Stimulated activated CD4-positive, alpha-beta T cell treated with anti-CD3 and anti-CD28 coated beads, Interleukin-15, amount 100 ng/mL, for 24 hours (primary cell): Measurements from ENCODE around the gene MAML3.
A peak's percentile ranks its signal among the peaks of the same experiment; 100 is the strongest.
"Not testable (repeated sequence)": the region's sequence is repeated elsewhere in the genome, so short reads cannot be mapped to it uniquely, and the experiment has no call there.

ENCODE experiments used
- DNase-seq: peaks from one replicate; pipeline ENCODE4 v3.0.0-alpha.2; 2020

MAML3 gene

DNA sequence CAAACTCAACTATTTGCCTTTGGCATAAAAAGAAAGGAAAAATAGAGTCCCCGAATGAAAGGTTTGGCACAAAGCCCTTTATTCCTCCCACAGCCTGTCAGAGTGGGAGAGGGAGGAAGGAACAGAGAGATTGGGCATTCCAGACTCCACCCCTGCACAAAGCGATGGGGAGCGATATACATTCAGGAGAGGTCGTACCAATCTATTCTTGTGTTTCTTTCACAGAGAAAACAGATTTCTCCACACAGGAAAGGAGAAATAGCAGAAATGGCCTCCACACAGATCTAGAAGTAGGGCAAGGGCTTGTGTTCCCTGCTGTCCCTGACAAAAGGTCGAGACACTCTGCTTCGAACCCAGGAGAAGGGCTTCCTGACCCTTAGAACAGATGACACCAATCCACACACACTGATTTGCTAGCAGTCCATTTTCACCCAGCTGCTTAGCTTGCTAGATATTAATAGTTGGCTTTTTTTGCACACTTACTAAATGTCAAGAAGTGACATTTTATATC, 197.4 kb downstream of the MAML3 start:
- DNase-seq: no peak

DNA sequence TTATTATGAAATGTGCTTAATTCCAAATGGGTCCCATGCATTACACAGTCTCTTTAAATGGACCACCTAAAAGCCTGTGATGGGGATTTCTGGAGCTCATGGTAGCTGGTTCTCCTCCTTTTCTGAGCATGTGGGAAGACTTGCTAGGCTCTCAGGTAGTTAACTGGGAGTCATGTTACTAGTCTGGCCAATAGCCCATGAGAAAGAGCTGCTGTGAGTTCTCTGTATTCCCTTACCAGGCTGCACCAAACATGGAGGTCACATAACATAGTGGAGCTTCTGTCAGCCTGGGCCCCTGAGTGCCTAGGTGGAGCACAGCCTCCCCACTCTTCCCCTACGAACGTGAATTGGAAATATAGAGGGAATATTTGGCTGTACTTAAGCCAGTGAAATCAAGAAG, 198.4 kb downstream of the MAML3 start:
- DNase-seq: no peak

DNA sequence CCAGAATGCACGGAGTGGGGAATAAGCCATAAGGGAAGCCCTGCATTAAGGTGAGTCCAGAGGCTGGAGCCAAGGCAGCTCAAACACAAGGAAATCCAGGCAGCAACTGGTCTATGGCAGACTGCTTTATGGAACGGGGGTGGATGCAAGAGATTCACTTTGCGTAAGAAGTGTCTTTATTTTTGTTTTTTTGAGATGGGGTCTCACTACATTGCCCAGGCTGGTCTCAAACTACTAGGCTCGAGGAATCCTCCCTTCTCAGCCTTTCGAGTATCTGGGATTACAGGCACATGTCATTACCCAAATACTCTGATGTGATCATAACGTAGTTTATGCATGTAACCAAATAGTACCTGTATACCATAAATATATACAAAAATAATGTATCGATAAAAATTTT, 199.5 kb downstream of the MAML3 start:
- DNase-seq: no peak

DNA sequence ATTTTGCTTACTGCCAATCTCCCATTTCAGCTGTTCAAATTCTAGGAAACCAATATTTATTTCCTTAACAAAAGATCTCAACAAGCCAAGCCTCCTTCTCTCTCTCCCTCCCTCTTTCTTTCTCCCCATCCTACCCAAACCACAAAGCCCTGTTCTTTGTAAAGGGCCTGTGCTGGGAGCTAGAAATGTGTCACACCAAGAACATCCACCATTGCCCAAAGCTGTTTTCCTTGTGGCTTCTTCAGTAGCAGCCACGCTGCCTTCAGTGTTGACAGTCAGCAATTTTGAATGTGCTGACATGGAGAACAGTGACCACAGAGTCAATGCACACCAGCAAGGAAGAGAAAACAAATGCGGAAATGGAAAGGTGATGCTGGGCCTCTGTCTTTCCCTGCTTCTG, 203.0 kb downstream of the MAML3 start:
- peak; percentile 26 for DNase-seq

DNA sequence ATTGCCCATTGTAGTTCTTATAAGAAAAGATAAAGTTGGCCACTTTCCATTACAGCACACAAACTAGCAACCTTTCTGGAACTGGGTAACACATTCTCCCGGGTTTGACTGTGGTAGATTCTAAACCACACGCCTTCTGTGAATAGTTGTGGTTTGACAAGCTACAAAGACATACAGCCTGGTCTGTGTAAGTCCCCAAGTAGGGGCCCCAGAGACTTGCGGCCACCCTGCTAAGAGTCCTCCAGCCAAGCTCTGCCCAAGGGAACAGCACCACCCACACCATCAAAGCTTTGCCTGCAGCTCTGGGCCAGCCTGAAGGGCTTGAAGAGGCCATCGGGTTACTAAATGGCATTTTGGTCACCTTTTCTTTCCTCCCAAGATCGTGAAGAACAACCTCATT, 203.4 kb downstream of the MAML3 start:
- DNase-seq: peak; percentile 36

DNA sequence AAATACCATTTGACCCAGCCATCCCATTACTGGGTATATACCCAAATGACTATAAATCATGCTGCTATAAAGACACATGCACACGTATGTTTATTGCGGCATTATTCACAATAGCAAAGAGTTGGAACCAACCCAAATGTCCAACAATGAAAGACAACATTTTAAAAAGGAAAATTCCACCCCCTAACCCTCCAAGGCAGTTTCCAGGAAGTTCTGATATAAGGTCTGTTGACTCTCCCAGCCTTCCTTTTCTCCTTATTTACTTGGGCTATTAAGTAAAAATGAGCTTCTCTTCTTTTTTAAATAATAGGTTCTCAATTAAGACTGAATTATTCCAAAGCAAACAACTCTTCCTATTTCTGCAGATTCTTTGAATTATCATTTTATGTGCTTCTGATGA, 209.1 kb downstream of the MAML3 start:
- not testable (repeated sequence) for DNase-seq

DNA sequence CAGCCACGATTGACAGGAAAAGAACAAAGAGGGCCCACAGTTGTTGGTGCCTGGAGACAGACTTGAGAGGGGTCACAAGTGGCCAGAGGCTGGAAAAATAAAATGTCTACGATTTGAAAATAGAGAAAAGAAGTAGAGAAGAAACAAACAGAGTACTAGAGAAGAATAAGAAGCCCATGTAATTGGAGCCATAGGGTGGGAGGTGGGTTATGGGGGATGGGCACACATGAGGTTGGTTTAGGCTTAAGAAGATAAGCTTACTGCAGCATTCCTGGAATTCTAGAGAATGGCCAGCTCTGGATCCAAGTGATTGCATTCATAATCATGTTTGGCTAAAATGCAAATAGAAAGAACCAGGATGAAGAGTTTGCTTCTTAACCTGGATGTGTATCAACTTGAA, 210.7 kb downstream of the MAML3 start:
- DNase-seq: no peak

DNA sequence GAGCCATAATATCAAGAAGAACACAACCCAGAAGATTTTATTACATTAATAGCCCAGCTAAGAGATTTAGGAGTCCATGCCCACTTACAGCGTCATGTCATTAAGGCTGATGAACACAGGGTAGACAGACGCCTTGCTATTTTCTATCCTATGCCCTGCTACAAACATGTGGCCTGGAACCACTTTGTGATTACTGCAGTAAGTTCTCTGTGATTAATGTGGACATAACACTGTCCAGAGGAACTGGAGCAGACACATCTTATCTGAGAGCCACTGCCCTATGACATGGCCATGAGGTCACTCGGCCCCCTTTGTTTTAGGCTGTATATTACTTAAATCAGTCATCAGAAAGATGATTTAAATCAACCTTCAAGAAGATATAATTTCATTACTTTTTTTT, 211.7 kb downstream of the MAML3 start:
- no peak for DNase-seq

DNA sequence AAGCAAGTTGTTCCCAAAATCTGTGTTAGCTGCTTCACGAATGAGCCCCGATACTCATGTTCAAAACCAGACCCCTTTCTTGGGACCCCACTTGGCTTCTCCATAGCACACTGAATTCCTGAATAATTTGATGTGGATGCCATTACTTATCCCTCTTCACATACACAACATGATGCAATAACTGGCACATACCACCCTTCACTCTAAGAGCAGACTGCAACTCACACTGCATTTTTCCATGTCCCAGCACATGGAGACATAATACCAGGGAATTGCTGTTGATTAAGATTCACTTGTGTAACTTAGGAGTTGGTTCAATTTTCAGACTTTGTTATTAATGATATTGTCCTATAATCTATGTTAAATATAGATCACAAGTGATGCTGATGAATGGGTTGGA, 213.4 kb downstream of the MAML3 start:
- no peak for DNase-seq

DNA sequence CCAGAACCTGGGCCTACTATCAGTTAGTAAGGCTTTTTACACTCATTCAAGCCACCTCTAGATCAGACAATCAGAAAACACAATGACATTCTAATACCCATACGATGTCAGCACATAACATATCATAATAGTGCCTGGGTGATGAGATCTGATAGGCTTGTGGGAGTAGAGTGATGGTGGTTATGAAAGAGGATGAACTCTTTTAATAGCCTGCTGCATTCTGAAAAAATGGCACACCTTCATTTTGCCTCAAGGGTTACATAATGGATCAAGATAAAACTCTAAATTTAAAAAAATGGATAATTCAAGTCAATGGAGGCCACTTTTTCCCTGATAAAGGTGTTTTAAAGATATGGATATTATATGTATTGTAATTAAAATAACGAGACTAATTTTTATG, 215.6 kb downstream of the MAML3 start:
- DNase-seq: no peak

DNA sequence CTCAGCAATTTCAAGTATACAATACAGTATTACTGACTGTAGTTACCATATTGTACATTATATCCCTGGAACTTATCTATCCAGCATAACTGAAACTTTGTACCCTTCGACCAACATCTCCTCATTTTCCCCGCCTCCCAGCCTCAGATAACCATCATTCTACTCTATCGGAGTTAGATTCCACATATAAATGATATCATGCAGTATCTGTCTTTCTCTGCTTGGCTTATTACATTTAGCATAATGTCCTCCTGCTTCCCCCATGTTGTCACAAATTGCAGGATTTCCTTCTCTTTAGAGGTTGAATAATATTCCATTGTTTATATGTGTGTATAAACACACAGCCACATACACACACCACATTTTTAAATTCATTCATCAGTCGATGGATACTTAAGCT, 218.1 kb downstream of the MAML3 start:
- DNase-seq: no peak

DNA sequence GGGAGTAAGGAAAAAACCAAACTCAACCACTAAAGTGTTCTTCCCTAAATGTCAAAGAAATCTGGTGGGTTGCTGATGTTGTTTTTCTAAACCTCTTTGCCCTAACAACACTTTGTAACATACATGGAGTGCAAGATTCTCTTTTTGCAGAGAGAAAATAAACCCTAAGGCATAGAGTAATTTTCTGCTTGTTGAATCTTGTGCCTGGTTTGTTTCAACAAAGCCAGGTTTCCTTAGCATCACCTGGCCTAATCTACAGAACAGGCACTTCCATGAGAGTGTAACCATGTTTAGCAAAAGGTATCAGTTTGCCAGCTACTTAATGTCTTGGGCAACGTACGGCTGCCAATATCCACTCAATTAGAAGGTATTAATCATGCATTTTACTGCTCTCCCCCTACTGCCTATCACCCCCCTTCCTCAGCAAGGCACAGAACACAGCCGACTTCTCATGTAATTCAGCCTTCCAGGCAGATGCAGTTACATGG, 219.2 kb downstream of the MAML3 start:
- DNase-seq: no peak

DNA sequence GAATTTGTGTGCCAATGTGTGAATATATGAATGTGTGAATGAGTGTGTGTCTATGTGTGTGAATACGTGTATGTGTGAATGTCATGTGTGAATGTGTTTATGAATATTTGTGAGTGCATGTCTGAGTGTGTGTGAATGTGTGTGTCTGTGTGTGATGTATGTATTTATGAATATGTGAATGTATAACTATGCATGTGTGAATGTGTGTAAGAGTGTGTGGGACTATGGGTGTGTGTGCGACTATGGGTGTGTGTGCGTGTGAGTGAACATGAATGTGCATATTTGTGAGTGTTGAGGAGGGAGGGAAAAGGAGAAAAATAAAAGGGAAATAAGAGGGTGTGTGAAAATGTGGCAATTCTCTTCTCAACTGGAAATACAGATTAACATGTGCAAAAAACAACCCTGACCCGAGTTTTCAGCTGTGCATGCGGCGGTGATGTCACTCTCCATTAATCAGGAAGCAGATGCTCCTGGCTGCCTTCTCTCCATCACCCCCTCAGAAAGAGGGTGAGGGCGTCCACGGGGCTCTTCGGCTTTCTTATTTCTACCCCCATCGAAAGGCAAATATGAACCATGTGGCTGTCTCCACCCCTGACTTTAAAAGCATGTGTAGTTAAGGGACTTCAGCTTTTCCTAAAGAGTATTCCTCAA, 219.8 kb downstream of the MAML3 start:
- DNase-seq: no peak

DNA sequence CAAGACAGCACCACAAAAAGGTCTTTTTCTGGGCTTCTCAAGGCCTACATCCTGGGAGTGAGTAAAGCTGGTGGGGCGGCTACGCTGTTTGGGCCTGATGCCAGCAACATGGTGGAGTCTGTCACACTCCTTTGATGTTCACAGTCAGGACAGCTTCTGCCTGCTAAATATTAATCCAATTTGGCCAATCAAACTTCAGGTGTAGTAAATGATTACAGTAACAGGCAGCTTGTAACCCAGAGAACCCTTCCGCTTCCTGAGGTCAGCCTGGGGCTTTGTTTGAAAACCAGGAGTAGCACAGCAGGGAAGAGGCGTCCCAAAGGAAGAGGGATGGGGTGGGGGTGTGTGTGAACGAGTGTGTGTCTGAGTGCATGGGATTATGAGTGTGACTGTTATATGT, 220.4 kb downstream of the MAML3 start:
- no peak for DNase-seq

DNA sequence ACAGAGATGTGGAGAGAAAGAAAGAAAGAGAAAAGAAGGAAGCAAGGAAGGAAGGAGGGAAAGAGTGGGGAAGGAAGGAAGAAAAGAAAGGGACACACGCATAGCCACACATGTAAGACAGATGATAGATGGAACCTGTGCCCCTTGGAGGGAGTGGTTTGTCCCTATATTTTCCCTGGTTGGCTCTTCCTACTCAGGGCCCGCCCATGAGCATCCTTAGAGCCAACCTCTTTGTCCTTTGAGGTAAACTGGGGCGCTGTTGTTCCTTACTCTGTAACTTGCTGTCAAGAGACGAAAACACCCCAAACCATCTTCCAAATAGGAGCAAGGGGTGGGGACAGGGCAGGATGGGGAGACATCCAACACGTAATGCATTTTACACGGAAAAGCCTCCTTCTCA, 220.9 kb downstream of the MAML3 start:
- no peak for DNase-seq

DNA sequence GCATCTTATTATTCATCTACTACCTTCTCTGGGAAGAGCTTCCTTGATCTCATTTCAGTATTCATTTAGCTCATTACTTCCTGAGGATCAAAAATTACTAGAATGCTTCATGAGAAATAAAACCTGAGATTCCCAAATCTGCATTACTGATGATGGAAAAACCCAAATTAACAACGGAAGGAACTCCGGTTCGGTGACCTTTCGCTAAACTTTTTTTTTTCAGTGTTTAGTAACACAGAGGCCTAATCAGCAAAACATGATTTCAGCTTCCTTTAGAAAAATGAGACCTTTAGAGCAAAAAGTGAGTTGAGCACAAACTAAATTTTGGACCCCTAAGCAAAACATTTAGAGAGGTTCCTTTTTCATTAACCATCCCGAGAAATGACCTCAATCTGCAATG, 229.2 kb downstream of the MAML3 start:
- DNase-seq: no peak

DNA sequence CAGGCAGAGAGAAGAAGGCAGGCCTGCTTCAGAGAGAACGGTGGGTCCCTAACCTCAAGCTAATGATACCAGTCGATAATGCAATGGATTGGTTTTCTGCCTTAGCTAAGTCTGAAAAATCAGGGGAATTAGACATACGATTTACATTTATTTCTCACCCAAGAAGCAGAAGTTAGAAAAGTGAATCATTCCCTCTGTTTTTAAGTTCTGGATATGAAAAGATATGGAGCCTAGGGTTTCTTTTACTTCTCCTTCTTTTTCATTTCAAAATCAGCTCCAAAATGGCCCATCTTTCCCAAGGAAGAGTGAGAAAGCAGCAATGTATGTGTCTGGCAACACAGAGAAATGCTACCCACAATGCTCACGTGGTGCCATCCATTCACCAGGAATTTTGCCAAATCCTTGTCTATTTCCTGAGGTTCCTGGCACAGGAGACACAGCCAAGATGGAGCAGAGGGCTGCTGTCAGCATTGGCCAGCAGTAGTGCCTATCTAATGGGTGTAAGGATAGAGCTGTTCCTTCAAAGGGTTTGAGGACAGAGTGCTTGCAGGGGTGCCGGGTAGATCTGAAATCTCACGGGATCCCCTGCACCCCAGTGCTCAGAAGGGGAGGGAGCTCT, 231.5 kb downstream of the MAML3 start:
- no peak for DNase-seq

DNA sequence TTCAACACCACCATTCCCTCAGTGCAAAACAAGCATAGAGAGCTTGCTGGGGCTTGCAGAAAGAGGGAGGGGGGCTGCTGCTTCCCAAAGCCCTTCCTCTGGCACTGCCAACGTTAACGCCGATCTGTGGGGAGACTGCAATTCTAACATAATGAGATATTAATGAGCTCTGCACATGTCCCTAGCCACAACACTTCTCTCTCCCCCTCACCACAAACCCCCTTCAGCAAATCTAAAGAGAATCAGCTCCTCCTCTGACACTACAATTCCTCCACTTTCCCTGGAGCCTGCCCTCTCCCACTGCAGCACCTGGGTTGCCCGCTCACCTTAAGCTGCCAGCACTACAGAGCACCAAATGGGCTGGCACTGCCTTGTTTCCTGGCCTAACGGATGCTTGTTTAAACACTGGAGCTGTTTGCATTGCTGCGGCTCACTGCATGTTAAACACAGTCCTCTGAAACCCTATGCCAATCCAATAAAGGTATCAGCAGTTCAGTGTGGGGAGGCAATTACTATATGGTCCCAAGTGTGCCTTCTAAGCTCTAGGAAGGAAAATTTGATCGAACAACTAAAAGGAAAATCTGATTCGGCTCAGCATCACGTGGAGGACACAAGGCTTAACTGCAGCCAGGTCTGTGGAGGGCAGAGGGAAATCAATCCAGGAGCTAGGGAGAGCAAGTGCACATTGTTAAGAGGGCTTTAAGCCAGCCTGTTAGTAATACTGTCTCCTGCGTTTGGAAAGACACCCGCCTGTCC, 232.4 kb downstream of the MAML3 start:
- no peak for DNase-seq

DNA sequence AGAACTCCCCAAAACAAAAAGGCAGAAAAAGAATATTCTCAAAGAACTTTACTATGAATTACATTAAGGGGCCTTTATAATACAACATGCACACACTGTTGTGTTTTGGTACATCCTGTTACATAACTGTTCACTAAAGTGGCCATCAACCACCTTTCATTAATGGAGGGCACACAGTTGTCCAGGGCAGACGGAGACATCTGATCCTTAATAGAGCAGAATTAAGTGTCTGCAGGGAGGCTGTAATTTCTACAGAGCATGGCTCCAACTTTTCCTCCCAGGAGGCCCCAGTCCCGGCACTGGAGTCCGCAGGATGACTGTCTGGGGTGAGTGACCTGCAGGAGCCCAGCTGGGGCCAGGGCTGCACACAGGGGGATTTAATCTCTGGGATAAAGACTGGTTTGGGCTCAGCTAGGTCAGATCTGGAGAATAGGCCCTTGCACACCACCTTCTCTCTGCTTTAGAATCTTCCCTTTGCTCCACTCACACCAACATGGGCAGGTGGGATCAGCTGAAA, 233.4 kb downstream of the MAML3 start:
- DNase-seq: no peak

DNA sequence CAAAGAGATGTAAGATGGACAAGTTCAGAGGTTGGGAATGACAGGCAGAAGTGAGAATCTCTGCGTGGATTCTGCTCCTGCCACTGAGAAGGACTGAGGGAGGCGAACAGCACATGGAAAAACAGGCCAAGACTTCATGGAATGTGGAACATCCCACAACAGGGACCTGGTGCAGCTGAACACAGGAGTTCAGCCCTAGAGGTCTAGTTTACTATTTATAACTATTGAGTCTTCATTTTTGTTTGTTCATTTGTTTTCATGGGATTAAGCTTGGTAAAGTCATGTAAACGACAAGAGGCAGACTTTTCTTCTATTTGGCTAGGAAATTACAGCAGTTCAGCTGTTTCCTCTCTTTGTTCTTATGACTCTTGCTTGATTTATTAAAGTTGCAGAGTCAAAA, 234.5 kb downstream of the MAML3 start:
- DNase-seq: no peak

DNA sequence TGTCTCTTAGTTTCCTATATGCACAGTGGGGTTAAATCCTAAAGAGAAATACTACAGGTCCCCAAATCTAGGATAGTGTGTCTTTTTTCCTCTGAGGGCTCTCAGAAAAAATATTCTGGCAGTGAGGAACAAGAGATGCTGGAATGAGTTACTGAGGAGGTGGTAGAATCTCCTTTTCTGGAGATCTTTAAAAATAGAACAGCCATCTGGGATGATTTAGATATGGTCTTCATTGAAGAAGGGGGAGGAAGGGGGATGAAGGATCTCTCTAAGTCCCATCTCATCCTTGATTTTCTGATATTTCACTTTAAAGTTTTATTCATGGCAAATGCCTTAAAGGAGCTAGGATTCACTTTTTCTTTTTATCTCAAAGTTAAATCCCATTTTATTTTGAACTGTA, 235.0 kb downstream of the MAML3 start:
- no peak for DNase-seq

DNA sequence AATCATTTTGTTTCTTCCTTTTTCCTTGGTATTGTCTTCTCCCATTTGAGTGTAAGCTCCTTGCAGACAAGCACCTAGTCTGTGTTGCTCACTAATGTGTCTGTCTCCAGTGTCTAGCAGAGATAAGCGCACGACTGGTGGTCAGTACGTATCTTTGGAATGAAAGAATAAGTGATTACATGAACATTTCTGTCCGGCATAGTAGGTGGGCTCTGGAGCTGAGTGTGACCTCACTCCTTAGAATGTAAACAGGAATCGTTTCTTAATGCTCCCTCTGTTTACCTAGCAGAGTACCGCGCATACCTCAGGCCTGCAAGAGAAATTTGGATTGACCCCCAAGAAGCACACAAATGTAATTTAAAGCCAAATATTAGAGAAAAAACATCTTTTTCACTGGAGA, 235.4 kb downstream of the MAML3 start:
- no peak for DNase-seq

DNA sequence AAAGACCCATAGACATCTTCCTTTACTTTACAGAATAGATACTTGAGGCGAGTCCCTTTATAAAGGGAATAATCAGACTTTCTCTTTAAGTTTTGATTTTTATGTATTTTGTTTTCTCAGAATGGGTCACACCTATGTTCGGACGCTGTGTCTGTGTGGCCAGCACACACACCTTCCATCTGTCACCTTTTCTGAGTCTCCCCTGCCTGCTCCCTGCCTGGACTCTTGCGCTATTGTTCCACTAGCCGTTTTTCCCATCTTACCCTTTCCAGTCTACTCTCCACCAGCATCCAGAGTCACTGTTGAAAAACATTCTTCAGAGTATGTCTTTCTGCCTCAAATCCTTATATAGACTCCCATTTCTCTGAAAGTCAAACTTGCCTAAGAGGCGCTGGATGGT, 236.1 kb downstream of the MAML3 start:
- DNase-seq: no peak

DNA sequence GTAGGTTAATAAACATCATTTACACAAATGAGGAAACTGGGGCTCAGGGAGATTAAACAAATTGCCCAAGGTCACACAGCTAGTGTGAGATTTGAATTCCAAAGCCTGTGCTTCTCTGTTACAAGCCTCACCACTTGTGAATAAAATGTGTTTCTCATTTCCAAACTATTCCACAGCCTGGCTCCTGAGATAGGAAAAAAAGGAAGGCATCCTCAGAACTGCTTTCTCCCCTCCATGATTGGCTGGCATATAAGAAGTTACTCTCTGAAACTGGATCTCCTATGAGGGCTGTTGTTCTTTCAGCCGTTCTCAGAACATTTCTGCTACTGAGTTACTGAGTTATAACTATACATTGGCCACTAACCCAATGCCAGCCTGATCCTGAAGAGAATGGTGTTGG, 237.9 kb downstream of the MAML3 start:
- DNase-seq: no peak
